Thyroid gland (tissue), 4 donors: ENCODE measurements around the gene CYP4X1. TPM values are rescaled to one million over a fixed set of nuclear protein-coding genes. Genes with fewer than 3 reads are reported as not detected.
"Not testable (repeated sequence)": the region's sequence is repeated elsewhere in the genome, so short reads cannot be mapped to it uniquely, and the experiment has no call there.

Source experiments
- DNase-seq, 2 donors: peaks; one replicate each; pipeline ENCODE4 v3.0.0-alpha.2; 2019
- H3K27ac ChIP-seq, 3 donors: fragments of 200-600 bp; sonication (generic); 1 replicate in 2 of 3; 2 replicates in 1 of 3; pipeline ENCODE4 v1.5.1; 2016 to 2019; ENCODE audit warnings: mild to moderate bottlenecking in 1 of 3, moderate library complexity in 1 of 3
- H3K27me3 ChIP-seq: fragments of 200-600 bp; sonication (generic); one replicate; pipeline ENCODE4 v1.5.1; 2019
- H3K36me3 ChIP-seq, 2 donors: fragments of 200-600 bp; sonication (generic); one replicate each; pipeline ENCODE4 v1.5.1; 2016 to 2019
- H3K4me1 ChIP-seq, 2 donors: fragments of 200-600 bp; sonication (generic); one replicate each; pipeline ENCODE4 v1.5.1; 2017 to 2019
- H3K4me3 ChIP-seq, 3 donors: fragments of 200-600 bp; sonication (generic); replicated peaks in 1 of 3; 1 replicate in 2 of 3; 2 replicates in 1 of 3; pipeline ENCODE4 v1.5.1; 2016; ENCODE audit warnings: mild to moderate bottlenecking in 1 of 3
- H3K9me3 ChIP-seq: fragments of 200-600 bp; sonication (generic); one replicate; pipeline ENCODE4 v1.5.1; 2017
- POLR2A ChIP-seq, 2 donors: fragments of 450-650 bp; IDR thresholded peaks; one replicate each; pipeline ENCODE4 v1.6.1; 2017; ENCODE audit warnings: antibody characterized with exemption in 2 of 2, mild to moderate bottlenecking in 2 of 2, moderate library complexity in 1 of 2
- WGBS, 2 donors: methylation state at CpG; one replicate each; pipeline ENCODE4 v1.1.5; 2017; 5-methylcytosine and 5-hydroxymethylcytosine counted together
- intact Hi-C: fragments of 100-400 bp; cut with DNase I; formaldehyde crosslinking; loops from one replicate; pipeline ENCODE4 v1.15.1; 2023
- total RNA-seq, 4 donors: library from RNA; depleted of rRNA; stranded (reverse); fragments of >200 nt; gene quantifications; one replicate each; pipeline ENCODE4 v1.2.3, GENCODE V29; 2016
- TF ChIP-seq, protein P1 (sequence below), 6 experiments: fragments of 200-600 bp in 3 of 6; fragments of 450-650 bp in 3 of 6; sonication (generic) in 3 of 6; IDR thresholded peaks; one replicate each; pipeline ENCODE4 v1.5.1; 2016 to 2019; ENCODE audit warnings: antibody characterized with exemption in 6 of 6, mild to moderate bottlenecking in 2 of 6, inconsistent platforms in 1 of 6, moderate library complexity in 1 of 6

CYP4X1 gene
- total RNA-seq, 4 donors from 2014 or later, result 4.3 to 8.1 (median 6.8) TPM

DNA sequence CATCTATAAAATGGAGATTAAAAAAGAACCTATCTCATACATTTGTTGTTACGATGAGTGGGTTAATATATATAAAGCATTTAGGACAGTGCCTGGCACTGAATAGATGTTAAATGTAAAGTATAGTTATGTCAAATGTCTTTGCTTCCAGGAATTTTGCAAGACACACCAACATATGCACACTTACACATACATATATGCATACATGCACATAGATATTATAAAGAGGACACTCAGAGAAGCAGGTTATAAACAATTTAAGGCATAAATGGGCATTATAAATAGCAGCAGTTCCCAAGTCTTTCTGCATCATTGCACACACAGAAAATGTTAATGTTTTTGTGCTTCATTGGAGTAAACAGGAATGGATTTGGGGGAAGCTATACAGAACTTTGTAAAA lies 13.3 kb downstream of the CYP4X1 start:
- 92 to 95% methylated on average over 1 of the region's 1 CpG for WGBS, 2 donors
- H3K4me3 ChIP-seq, result no peak overlapping the region
- H3K4me1 ChIP-seq, result no peaks in the 10 kb centered on the region
- TF ChIP-seq POLR2A (IDR thresholded peaks at IDR 0.05), result no peak
- TF ChIP-seq, protein P1, sequence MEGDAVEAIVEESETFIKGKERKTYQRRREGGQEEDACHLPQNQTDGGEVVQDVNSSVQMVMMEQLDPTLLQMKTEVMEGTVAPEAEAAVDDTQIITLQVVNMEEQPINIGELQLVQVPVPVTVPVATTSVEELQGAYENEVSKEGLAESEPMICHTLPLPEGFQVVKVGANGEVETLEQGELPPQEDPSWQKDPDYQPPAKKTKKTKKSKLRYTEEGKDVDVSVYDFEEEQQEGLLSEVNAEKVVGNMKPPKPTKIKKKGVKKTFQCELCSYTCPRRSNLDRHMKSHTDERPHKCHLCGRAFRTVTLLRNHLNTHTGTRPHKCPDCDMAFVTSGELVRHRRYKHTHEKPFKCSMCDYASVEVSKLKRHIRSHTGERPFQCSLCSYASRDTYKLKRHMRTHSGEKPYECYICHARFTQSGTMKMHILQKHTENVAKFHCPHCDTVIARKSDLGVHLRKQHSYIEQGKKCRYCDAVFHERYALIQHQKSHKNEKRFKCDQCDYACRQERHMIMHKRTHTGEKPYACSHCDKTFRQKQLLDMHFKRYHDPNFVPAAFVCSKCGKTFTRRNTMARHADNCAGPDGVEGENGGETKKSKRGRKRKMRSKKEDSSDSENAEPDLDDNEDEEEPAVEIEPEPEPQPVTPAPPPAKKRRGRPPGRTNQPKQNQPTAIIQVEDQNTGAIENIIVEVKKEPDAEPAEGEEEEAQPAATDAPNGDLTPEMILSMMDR (IDR thresholded peaks at IDR 0.05), result no peak
- H3K9me3 ChIP-seq, result no peaks in the 10 kb centered on the region
- no peaks in the 10 kb centered on the region for H3K36me3 ChIP-seq
- H3K27me3 ChIP-seq, result no peaks in the 10 kb centered on the region
- intact Hi-C loops, result no loop called here
- no peak for DNase-seq
- no peak overlapping the region for H3K27ac ChIP-seq

DNA sequence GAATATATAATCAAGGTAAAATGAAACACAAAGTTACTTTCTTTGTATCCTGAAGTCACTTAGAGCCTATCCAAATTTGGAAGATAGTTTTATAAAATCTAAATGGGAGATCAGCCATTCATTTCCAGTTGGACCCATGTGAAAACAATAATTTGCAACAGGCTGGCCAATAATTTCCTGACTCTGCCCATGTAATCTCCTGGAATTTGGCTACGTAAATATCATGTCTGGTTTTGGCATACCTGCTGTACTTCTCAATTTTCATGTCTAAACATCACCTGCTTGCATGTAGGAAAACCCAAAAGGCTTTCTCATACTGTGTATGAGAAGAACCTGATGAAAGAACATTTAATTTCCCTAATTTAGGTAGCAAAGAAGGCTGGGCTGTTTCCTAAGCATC lies 35.9 kb downstream of the CYP4X1 start:
- TF ChIP-seq POLR2A (IDR thresholded peaks at IDR 0.05), result no peak
- TF ChIP-seq, protein P1 (IDR thresholded peaks at IDR 0.05), result no peak
- WGBS, 2 donors, result 80 to 82% methylated on average over 1 of the region's 1 CpG
- H3K4me3 ChIP-seq, result no peak overlapping the region

DNA sequence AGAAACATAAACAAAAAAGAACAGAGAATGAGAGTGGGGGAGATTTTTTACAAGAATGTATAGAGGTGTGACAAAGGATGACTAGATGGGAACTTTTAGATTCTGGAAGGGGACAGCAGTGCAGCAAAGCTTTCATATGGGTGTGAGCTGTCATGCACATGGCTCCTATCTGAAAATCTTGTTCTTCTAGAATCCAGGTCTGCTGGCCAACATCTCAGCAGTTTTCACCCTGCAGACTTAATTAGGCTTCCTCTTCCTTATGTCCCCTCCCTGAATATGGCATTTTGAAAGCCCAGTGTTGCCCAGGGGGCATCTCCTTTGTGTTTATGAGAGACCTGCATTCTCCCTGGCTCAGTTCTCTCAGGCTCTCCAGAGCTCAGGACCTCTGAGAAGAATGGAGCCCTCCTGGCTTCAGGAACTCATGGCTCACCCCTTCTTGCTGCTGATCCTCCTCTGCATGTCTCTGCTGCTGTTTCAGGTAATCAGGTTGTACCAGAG lies 43.7 kb downstream of the CYP4X1 start, which contains the start of gene CYP4Z1:
Gene CYP4Z1, plus strand, starts transcription at position 135 of the 498 bp plus-strand sequence. Its CDS starts 260 bp downstream, at position 395.
- no peak for DNase-seq
- intact Hi-C loops, result no loop called here
- TF ChIP-seq POLR2A (IDR thresholded peaks at IDR 0.05), result no peak
- TF ChIP-seq, protein P1 (IDR thresholded peaks at IDR 0.05), result no peak
- H3K27me3 ChIP-seq, result no peaks in the 10 kb centered on the region
- H3K36me3 ChIP-seq, result no peaks in the 10 kb centered on the region
- H3K9me3 ChIP-seq, result no peaks in the 10 kb centered on the region
- no peaks in the 10 kb centered on the region for H3K4me1 ChIP-seq
- H3K4me3 ChIP-seq, result no peak within 1 kb of the TSS
- no peak within 1 kb of the TSS for H3K27ac ChIP-seq

More for the DNA sequence above, 35.9 kb downstream of the CYP4X1 start:
- H3K9me3 ChIP-seq, result no peaks in the 10 kb centered on the region
- H3K27ac ChIP-seq, result no peak overlapping the region
- intact Hi-C loops, result no loop called here
- no peaks in the 10 kb centered on the region for H3K27me3 ChIP-seq
- no peak for DNase-seq
- no peaks in the 10 kb centered on the region for H3K4me1 ChIP-seq
- no peaks in the 10 kb centered on the region for H3K36me3 ChIP-seq

DNA sequence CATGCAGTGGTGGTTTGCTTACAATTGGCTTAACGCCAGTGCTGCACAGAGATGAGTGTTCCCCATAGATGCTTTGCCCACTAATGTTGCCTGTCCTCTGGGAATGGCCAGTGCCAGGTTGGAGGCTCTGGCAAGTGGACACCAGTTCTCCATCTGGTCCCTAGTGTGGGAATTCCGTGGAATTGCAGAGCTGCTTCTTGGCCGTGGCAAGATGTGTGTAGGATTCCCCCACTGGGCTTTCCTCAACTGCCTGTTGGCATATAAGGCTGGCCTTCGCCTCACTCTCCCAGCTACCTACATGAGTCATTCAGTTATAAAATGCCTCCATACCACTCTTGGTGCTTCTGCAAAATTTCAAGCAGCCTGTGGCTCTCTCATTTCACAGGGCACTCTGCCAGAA lies 45.6 kb downstream of the CYP4X1 start:
- H3K36me3 ChIP-seq, H3K9me3 ChIP-seq, DNase-seq, H3K27me3 ChIP-seq, H3K4me1 ChIP-seq, H3K4me3 ChIP-seq, intact Hi-C loops, H3K27ac ChIP-seq: not testable (repeated sequence)
- 73 to 86% methylated on average over 4 of the region's 4 CpGs for WGBS, 2 donors

DNA sequence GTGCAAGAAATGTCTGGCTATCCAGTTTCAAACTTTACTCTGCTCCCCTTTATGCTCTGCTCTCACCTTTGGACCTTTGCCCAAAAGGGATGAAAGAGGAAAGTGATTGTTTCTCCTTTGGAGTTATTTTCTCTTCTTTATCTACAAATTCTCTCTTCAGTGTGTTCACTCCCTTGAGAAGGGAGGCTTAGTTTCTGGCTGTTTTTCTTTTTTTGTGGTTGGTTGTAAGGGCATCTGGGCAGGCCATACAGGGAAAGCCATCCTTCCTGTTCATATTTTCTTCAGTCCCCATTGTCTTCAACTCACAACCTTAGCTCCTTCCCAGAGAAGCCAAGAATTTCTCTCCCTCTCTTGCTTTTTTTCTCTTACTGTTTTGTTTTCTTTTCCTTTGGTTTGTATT lies 46.0 kb downstream of the CYP4X1 start:
- H3K27me3 ChIP-seq, intact Hi-C loops, H3K4me1 ChIP-seq: not testable (repeated sequence)

DNA sequence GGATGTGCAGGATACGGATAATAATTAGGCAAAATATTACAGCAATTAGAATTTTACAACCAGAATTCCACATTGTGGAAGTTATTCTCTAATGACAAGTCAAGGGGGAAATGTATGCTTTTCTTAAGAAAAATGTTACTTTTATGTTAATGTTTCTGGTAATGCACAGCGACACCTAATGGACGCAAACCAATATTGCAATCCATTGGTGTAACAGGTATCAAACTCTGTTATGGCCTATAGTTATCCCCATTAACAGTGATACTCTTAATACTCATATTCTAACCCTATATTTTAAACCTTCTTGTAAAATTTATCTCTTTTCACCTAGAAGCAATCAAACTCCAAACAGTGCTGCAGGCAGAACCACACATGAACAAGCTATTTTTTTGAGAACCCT lies 65.9 kb downstream of the CYP4X1 start:
- H3K4me1 ChIP-seq, H3K36me3 ChIP-seq, H3K4me3 ChIP-seq, intact Hi-C loops, H3K27me3 ChIP-seq, H3K9me3 ChIP-seq, H3K27ac ChIP-seq: not testable (repeated sequence)
- TF ChIP-seq, protein P1 (IDR thresholded peaks at IDR 0.05), result peak in 4 of 6 experiments; percentile 34 to 52 (median 49)
- 2 to 6% methylated on average over 3 of the region's 3 CpGs for WGBS, 2 donors
- DNase-seq, result peak; percentile 19 to 27

More for the DNA sequence above, 46.0 kb downstream of the CYP4X1 start:
- not testable (repeated sequence) for H3K36me3 ChIP-seq, DNase-seq, H3K9me3 ChIP-seq, H3K27ac ChIP-seq, H3K4me3 ChIP-seq
